ENCODE measurements around the gene CLEC1A. TPM values are rescaled to one million over a fixed set of nuclear protein-coding genes. Genes with fewer than 3 reads are reported as not detected.

Gene CLEC1A
- total RNA-seq, 1 experiment from 2014 or later: not detected

DNA sequence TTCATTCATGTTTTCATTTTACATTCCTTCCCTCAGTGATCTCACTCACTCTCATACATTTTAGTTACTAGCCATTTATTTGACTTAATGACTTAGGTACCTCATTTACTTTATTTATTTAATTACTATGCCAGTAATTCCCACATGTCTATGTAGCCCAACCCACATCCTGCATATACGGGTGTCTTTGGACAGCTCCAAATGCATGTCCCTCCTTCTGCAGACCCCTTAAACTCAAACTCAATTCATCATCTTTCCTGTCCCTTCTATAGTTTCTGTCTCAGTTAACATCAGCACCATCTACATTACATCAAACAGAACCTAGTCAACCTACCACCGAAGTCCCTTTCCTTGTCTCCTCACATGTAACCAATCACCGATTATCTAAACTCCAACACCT is 2.8 kb downstream of the CLEC1A start:
- Histone ChIP-seq H3K4me3 (replicated peaks in 1 of 2; ENCODE audit: low read depth in 1 of 2, low read length in 2 of 2) (no peak overlapping the region), H3K4me1 (ENCODE audit: control insufficient read depth in 1 of 2, insufficient read depth in 2 of 2, low read length in 2 of 2) (no peaks in the 10 kb centered on the region), H3K4me2 (ENCODE audit: low read length) (no peak overlapping the region), H3K79me2 (ENCODE audit: insufficient read depth, low read length) (no peaks in the 10 kb centered on the region), H3K9me2 (ENCODE audit: insufficient read depth) (no peaks in the 10 kb centered on the region), H3K27ac (ENCODE audit: low read depth, low read length) (no peak overlapping the region), H3K36me3 (ENCODE audit: control insufficient read depth in 1 of 2, insufficient read depth in 2 of 2, low read length in 2 of 2) (no peaks in the 10 kb centered on the region), H3K9me3 (ENCODE audit: control insufficient read depth in 1 of 2, insufficient read depth in 1 of 2, low read depth in 1 of 2, low read length in 2 of 2) (no peaks in the 10 kb centered on the region), H3K9ac (ENCODE audit: low read length) (no peak overlapping the region), H3K27me3 (ENCODE audit: insufficient read depth, low read length) (peaks cover 55% of the 10 kb centered on the region), H2AFZ (ENCODE audit: low read depth, low read length, poor library complexity, severe bottlenecking) (no peak overlapping the region), H4K20me1 (ENCODE audit: insufficient read depth) (no peaks in the 10 kb centered on the region)
- ChIA-PET POLR2A (no interaction called here), RAD21 (ENCODE audit: low non-redundant PET in 1 of 2, low total read pairs in 2 of 2, uncharacterized antibody in 2 of 2, unreplicated experiment in 2 of 2) (no interaction called here), CTCF (no interaction called here)
- no peak for DNase-seq (ENCODE audit: low read depth, low spot score)
- no peak for TF ChIP-seq POLR2AphosphoS5 (IDR thresholded peaks at IDR 0.05; ENCODE audit: low read depth, low read length)
- no peak for TF ChIP-seq POLR2A (IDR thresholded peaks at IDR 0.05; ENCODE audit: borderline replicate concordance, extremely low read depth, insufficient read depth, insufficient read length)
- TF ChIP-seq JUND (IDR thresholded peaks at IDR 0.05): no peak
- no peak for TF ChIP-seq EGR1 (IDR thresholded peaks at IDR 0.05; ENCODE audit: low read depth)
- TF ChIP-seq FOSL1 (IDR thresholded peaks at IDR 0.05; ENCODE audit: low read depth): no peak
- TF ChIP-seq ZBTB33 (IDR thresholded peaks at IDR 0.05; ENCODE audit: extremely low read depth, insufficient replicate concordance, low read length): no peak
- no peak for TF ChIP-seq SP1 (IDR thresholded peaks at IDR 0.05; ENCODE audit: low read depth)
- no peak for TF ChIP-seq EZH2 (IDR thresholded peaks at IDR 0.05)
- no peak for TF ChIP-seq EZH2phosphoT487 (IDR thresholded peaks at IDR 0.05; ENCODE audit: borderline replicate concordance)
- no peak for TF ChIP-seq ATF3 (IDR thresholded peaks at IDR 0.05)
- no peak for TF ChIP-seq CTCF (IDR thresholded peaks at IDR 0.05 in 2 of 3, conservative IDR thresholded peaks at IDR 0.05 in 1 of 3; ENCODE audit: borderline replicate concordance in 1 of 3, insufficient read depth in 1 of 3, low read depth in 2 of 3, low read length in 2 of 3)
- no peak for TF ChIP-seq TCF7L2 (IDR thresholded peaks at IDR 0.05; ENCODE audit: borderline replicate concordance, extremely low read depth, insufficient read depth, insufficient read length)
- no peak for TF ChIP-seq YY1 (IDR thresholded peaks at IDR 0.05; ENCODE audit: extremely low read depth, insufficient replicate concordance, low read depth, low read length)
- no peak for TF ChIP-seq RAD21 (IDR thresholded peaks at IDR 0.05; ENCODE audit: low read depth)
- TF ChIP-seq ZNF274 (IDR thresholded peaks at IDR 0.05; ENCODE audit: low read depth, low read length): no peak
- TF ChIP-seq, protein P1, sequence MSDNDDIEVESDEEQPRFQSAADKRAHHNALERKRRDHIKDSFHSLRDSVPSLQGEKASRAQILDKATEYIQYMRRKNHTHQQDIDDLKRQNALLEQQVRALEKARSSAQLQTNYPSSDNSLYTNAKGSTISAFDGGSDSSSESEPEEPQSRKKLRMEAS (IDR thresholded peaks at IDR 0.05): no peak
- intact Hi-C loops (cut with micrococcal nuclease): no loop called here
- ATAC-seq: no peak
- BruUV-seq (replicated peaks): no TSS peak
